Neural crest cell (in vitro differentiated cells): ENCODE results near the gene NPIPB2. TPM values are rescaled to one million over a fixed set of nuclear protein-coding genes. Genes with fewer than 3 reads are reported as not detected.

Source experiments
- DNase-seq: peaks from one replicate; pipeline ENCODE4 v3.0.0; 2021; ENCODE audit warnings: low read depth, mixed read lengths, low spot score
- H3K27ac Mint-ChIP-seq: one replicate; pipeline ENCODE4 v1.8.0; 2021; ENCODE audit warnings: mild to moderate bottlenecking, mixed read lengths; ENCODE audit not compliant: unreplicated experiment
- H3K27me3 Mint-ChIP-seq: 2 replicates; pipeline ENCODE4 v1.8.0; 2021; ENCODE audit warnings: low read depth, mild to moderate bottlenecking, mixed read lengths
- H3K36me3 Mint-ChIP-seq: 2 replicates; pipeline ENCODE4 v1.8.0; 2021; ENCODE audit warnings: low read depth, mild to moderate bottlenecking, mixed read lengths
- H3K4me1 Mint-ChIP-seq: 2 replicates; pipeline ENCODE4 v1.8.0; 2021; ENCODE audit warnings: mixed read lengths
- H3K4me3 Mint-ChIP-seq: one replicate; pipeline ENCODE4 v1.8.0; 2021; ENCODE audit warnings: mild to moderate bottlenecking, mixed read lengths
- H3K9me3 Mint-ChIP-seq: 2 replicates; pipeline ENCODE4 v1.8.0; 2021; ENCODE audit warnings: mixed read lengths
- CTCF ChIP-seq: fragments of 200-600 bp; sonication (generic); conservative IDR thresholded peaks from 2 replicates; pipeline ENCODE4 v1.5.0; 2021; ENCODE audit warnings: antibody characterized with exemption, mild to moderate bottlenecking
- total RNA-seq: library from RNA; stranded (reverse); gene quantifications from 2 replicates; pipeline ENCODE4 v1.2.1, GENCODE V29; 2021

NPIPB2 gene
- total RNA-seq, 1 donor from 2014 or later, result 10.1 TPM

- no peak for TF ChIP-seq CTCF
- peaks cover 11% of the 10 kb centered on the region for H3K36me3 Mint-ChIP-seq
- H3K27ac Mint-ChIP-seq, result no peak overlapping the region
Measured at GRCh38 chr16:11896486-11897176, 45.2 kb downstream of the NPIPB2 start.

GRCh38 chr16:11893571-11893970 is 48.3 kb downstream of the NPIPB2 start:
- Mint-ChIP-seq H3K4me3 (no peak overlapping the region), H3K9me3 (no peaks in the 10 kb centered on the region), H3K27me3 (no peaks in the 10 kb centered on the region), H3K4me1 (no peaks in the 10 kb centered on the region), H3K27ac (no peak overlapping the region), H3K36me3 (peaks cover 11% of the 10 kb centered on the region)
- DNase-seq, result no peak
- no peak for TF ChIP-seq CTCF

More at GRCh38 chr16:11896486-11897176, 45.2 kb downstream of the NPIPB2 start:
- no peaks in the 10 kb centered on the region for H3K27me3 Mint-ChIP-seq
- H3K9me3 Mint-ChIP-seq, result no peaks in the 10 kb centered on the region
- no peak overlapping the region for H3K4me3 Mint-ChIP-seq
- DNase-seq, result no peak
- H3K4me1 Mint-ChIP-seq, result no peaks in the 10 kb centered on the region

GRCh38 chr16:11892761-11893160 is 49.1 kb downstream of the NPIPB2 start:
- Mint-ChIP-seq H3K4me1 (no peaks in the 10 kb centered on the region), H3K9me3 (no peaks in the 10 kb centered on the region)

GRCh38 chr16:11890231-11890965 is 51.4 kb downstream of the NPIPB2 start:
- peaks cover 10% of the 10 kb centered on the region for H3K36me3 Mint-ChIP-seq

More at GRCh38 chr16:11892761-11893160, 49.1 kb downstream of the NPIPB2 start:
- DNase-seq, result no peak
- Mint-ChIP-seq H3K36me3 (peaks cover 11% of the 10 kb centered on the region), H3K27me3 (no peaks in the 10 kb centered on the region), H3K4me3 (no peak overlapping the region), H3K27ac (no peak overlapping the region)
- no peak for TF ChIP-seq CTCF

GRCh38 chr16:11886881-11887280 is 55.0 kb downstream of the NPIPB2 start:
- Mint-ChIP-seq H3K27me3 (no peaks in the 10 kb centered on the region), H3K36me3 (peaks cover 5% of the 10 kb centered on the region), H3K9me3 (no peaks in the 10 kb centered on the region), H3K4me1 (no peaks in the 10 kb centered on the region), H3K27ac (peak overlapping the region; percentile 59), H3K4me3 (no peak overlapping the region)
- no peak for DNase-seq
- TF ChIP-seq CTCF, result no peak

More at GRCh38 chr16:11890231-11890965, 51.4 kb downstream of the NPIPB2 start:
- H3K4me3 Mint-ChIP-seq, result no peak overlapping the region
- H3K27ac Mint-ChIP-seq, result no peak overlapping the region
- no peaks in the 10 kb centered on the region for H3K4me1 Mint-ChIP-seq
- no peak for TF ChIP-seq CTCF
- no peaks in the 10 kb centered on the region for H3K9me3 Mint-ChIP-seq
- DNase-seq, result no peak
- no peaks in the 10 kb centered on the region for H3K27me3 Mint-ChIP-seq
